Measurements from ENCODE around the gene SMG6. TPM values are rescaled to one million over a fixed set of nuclear protein-coding genes. Genes with fewer than 3 reads are reported as not detected.

SMG6 gene
- total and polyA plus RNA-seq, 3 experiments from 2014 or later: 11.2 to 54.1 (median 53.3) TPM

DNA sequence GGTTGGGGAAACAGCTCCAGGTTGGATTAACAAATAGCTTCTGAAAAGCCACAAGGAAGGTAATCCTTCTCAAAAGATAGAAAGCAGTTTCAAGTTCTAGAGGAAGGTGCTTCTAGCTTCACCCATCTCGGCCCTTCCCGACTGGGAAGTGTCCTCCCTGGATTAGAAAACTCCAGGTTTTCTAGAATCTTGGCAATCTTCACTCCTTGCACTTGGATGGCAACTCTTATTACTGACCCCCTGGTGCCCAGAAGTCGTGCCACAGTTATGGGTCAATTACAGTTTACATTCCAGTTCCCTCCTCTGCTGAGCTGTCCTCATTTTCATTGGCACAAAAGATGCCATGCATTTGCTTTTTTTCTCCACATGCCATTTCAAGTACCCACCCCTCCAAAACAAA is 65.6 kb downstream of the SMG6 start:
- Mint-ChIP-seq H3K4me1 (peaks cover 10 to 28% (median 20%) of the 10 kb centered on the region in 3 donors), H3K9me3 (no peaks in the 10 kb centered on the region), H3K27me3 (no peaks in the 10 kb centered on the region), H3K4me3 (no peak overlapping the region), H3K36me3 (peaks cover 8 to 71% (median 26%) of the 10 kb centered on the region in 3 donors), H3K27ac (no peak overlapping the region)
- H3K4me1 ChIP-seq (ENCODE audit: insufficient read depth, low read length): no peaks in the 10 kb centered on the region
- H3K4me3 ChIP-seq (ENCODE audit: low read length): no peak overlapping the region
- DNase-seq: no peak
- no peaks in the 10 kb centered on the region for H3K27me3 ChIP-seq (ENCODE audit: insufficient read depth, low read length, poor library complexity, severe bottlenecking)
- POLR2A ChIA-PET: no interaction called here
- no peaks in the 10 kb centered on the region for H3K9me3 ChIP-seq (ENCODE audit: low read length)
- peaks cover 22% of the 10 kb centered on the region for H3K36me3 ChIP-seq (ENCODE audit: insufficient read depth, low read length)
- CTCF ChIA-PET: interaction anchor here (1.0 to 2.0 kb wide), 4 partner anchors 15 to 183 kb away, joined by 3 to 7 read pairs (median 4); partner anchors contain the start of gene HIC1
- no peak overlapping the region for H3K27ac ChIP-seq (ENCODE audit: low read depth, low read length)

GRCh38 chr17:2237521-2237921 is 66.1 kb downstream of the SMG6 start:
- H3K27me3 Mint-ChIP-seq: no peaks in the 10 kb centered on the region
- no peak overlapping the region for H3K4me3 ChIP-seq (ENCODE audit: low read length)
- H3K4me1 ChIP-seq (ENCODE audit: insufficient read depth, low read length): no peaks in the 10 kb centered on the region
- no peak overlapping the region for H3K4me3 Mint-ChIP-seq
- no peaks in the 10 kb centered on the region for H3K9me3 ChIP-seq (ENCODE audit: low read length)
- H3K27me3 ChIP-seq (ENCODE audit: insufficient read depth, low read length, poor library complexity, severe bottlenecking): no peaks in the 10 kb centered on the region
- peaks cover 8 to 72% (median 23%) of the 10 kb centered on the region in 3 donors for H3K36me3 Mint-ChIP-seq
- ChIA-PET POLR2A (no interaction called here), CTCF (interaction anchor here (1.0 to 2.0 kb wide), 5 partner anchors 14 to 183 kb away, joined by 3 to 7 read pairs (median 3); partner anchors contain the start of gene HIC1)
- peaks cover 18% of the 10 kb centered on the region for H3K36me3 ChIP-seq (ENCODE audit: insufficient read depth, low read length)
- no peak overlapping the region for H3K27ac ChIP-seq (ENCODE audit: low read depth, low read length)
- H3K4me1 Mint-ChIP-seq: peaks cover 10 to 29% (median 20%) of the 10 kb centered on the region in 3 donors
- no peak for DNase-seq
- H3K9me3 Mint-ChIP-seq: no peaks in the 10 kb centered on the region
- H3K27ac Mint-ChIP-seq: no peak overlapping the region

DNA sequence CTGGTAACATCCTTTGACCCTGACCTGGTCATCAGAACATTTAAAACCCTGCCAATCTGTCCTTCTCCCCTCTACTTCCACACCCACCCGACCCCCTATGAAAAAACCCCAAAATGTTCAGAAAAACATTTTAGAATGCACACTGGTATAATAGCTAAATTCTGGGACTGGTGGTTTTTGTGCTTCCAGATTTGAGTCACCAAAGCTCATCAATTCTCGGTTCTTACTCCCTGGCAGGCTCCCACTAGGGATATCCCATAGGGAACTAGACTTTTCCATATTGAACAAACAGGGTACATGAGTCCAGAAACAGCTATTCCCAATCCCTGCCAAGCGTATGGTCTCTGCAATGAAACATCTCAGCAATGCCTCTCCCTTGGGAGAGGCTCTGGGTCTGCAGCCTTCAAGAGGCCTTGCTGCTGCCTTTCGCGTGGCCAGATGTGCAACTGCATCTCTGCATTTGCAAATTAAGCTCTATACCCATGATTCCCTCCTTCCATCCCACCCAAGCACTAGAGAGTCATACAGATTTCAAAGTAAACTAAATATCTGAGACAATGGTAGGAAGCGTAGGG is 67.7 kb downstream of the SMG6 start:
- ChIA-PET CTCF (interaction anchor here (1.6 to 1.9 kb wide), 3 partner anchors 9 to 181 kb away, joined by 5 to 9 read pairs (median 6); partner anchors contain the start of gene HIC1), POLR2A (no interaction called here)
- DNase-seq: no peak
- Mint-ChIP-seq H3K9me3 (no peaks in the 10 kb centered on the region), H3K4me1 (peaks cover 9 to 31% (median 15%) of the 10 kb centered on the region in 3 donors), H3K27ac (no peak overlapping the region), H3K36me3 (peaks cover 8 to 75% (median 16%) of the 10 kb centered on the region in 3 donors), H3K4me3 (no peak overlapping the region), H3K27me3 (no peaks in the 10 kb centered on the region)
- H3K4me3 ChIP-seq (ENCODE audit: low read length): no peak overlapping the region
- no peaks in the 10 kb centered on the region for H3K9me3 ChIP-seq (ENCODE audit: low read length)
- H3K36me3 ChIP-seq (ENCODE audit: insufficient read depth, low read length): peaks cover 14% of the 10 kb centered on the region
- H3K27me3 ChIP-seq (ENCODE audit: insufficient read depth, low read length, poor library complexity, severe bottlenecking): no peaks in the 10 kb centered on the region
- H3K27ac ChIP-seq (ENCODE audit: low read depth, low read length): no peak overlapping the region
- H3K4me1 ChIP-seq (ENCODE audit: insufficient read depth, low read length): no peaks in the 10 kb centered on the region

DNA sequence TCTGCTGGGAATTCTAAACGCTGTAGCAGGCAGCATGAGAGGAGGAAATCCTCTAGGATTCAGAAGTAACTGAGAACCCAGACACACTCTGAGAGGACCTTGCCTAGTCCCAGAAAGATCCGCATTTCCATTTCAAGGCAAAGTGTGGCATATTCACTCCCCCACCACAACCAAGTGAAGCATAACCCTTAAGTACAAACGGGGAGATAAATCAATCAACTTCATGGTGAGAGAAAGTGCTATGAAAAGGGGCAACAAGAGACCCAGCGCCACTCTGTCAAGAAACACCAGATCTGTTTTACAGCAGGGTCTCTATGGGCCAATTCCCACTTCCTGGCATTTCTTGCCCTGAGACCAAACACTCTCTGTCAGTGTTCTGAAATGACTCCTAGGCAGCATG is 68.3 kb downstream of the SMG6 start:
- Histone ChIP-seq H3K27me3 (ENCODE audit: insufficient read depth, low read length, poor library complexity, severe bottlenecking) (no peaks in the 10 kb centered on the region), H3K27ac (ENCODE audit: low read depth, low read length) (no peak overlapping the region), H3K4me3 (ENCODE audit: low read length) (no peak overlapping the region), H3K9me3 (ENCODE audit: low read length) (no peaks in the 10 kb centered on the region), H3K36me3 (ENCODE audit: insufficient read depth, low read length) (peaks cover 11% of the 10 kb centered on the region), H3K4me1 (ENCODE audit: insufficient read depth, low read length) (no peaks in the 10 kb centered on the region)
- Mint-ChIP-seq H3K27me3 (no peaks in the 10 kb centered on the region), H3K36me3 (peaks cover 8 to 74% (median 12%) of the 10 kb centered on the region in 3 donors), H3K27ac (peak overlapping the region in 2 of 8 donors; percentile 32 to 50), H3K4me3 (no peak overlapping the region), H3K9me3 (no peaks in the 10 kb centered on the region), H3K4me1 (peaks cover 6 to 31% (median 15%) of the 10 kb centered on the region in 3 donors)
- DNase-seq: no peak
- CTCF ChIA-PET: interaction anchor here (1.6 to 1.9 kb wide), 3 partner anchors 10 to 180 kb away, joined by 5 to 9 read pairs (median 6); partner anchors contain the start of gene HIC1
- POLR2A ChIA-PET: no interaction called here

DNA sequence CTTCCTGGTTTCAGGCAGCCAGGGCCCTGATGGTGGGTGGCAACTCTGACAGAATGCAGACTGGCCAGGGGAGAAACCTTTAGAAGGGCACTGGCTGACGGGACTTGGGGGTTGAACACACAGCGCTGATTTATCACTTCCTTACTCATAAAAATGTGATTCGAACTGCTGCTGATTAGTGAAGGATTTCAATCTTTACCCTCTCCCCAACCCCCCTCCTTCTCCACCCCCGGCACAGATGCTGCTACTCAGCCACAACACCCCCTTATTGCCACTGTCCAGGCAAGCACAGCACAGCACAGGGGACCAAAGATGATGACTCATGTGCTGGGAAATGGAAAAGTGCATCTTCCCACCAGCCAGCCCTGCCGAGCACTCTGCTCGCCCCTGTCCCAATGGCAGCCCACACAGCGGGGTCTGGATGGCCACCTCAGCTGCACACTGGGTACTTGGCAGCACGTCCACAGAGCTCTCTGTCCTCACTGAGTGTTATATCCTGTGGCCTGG is 70.1 kb downstream of the SMG6 start:
- no peaks in the 10 kb centered on the region for H3K27me3 ChIP-seq (ENCODE audit: insufficient read depth, low read length, poor library complexity, severe bottlenecking)
- CTCF ChIA-PET: interaction anchor here (1.8 kb wide), 1 partner anchor 11 kb away, joined by 8 read pairs; no protein-coding TSS in a partner anchor
- H3K4me3 ChIP-seq (ENCODE audit: low read length): no peak overlapping the region
- Mint-ChIP-seq H3K27me3 (no peaks in the 10 kb centered on the region), H3K36me3 (peaks cover 8 to 75% (median 14%) of the 10 kb centered on the region in 3 donors), H3K9me3 (no peaks in the 10 kb centered on the region), H3K27ac (peak overlapping the region in 3 of 8 donors; percentile 17 to 64 (median 61)), H3K4me1 (peaks cover 11 to 29% (median 20%) of the 10 kb centered on the region in 3 donors), H3K4me3 (no peak overlapping the region)
- no peak for DNase-seq
- POLR2A ChIA-PET: no interaction called here
- H3K9me3 ChIP-seq (ENCODE audit: low read length): no peaks in the 10 kb centered on the region
- H3K36me3 ChIP-seq (ENCODE audit: insufficient read depth, low read length): peaks cover 15% of the 10 kb centered on the region
- no peak overlapping the region for H3K27ac ChIP-seq (ENCODE audit: low read depth, low read length)
- no peaks in the 10 kb centered on the region for H3K4me1 ChIP-seq (ENCODE audit: insufficient read depth, low read length)

GRCh38 chr17:2232244-2232638 is 71.3 kb downstream of the SMG6 start:
- H3K4me1 Mint-ChIP-seq: peaks cover 11 to 31% (median 26%) of the 10 kb centered on the region in 3 donors
- H3K27ac ChIP-seq (ENCODE audit: low read depth, low read length): no peak overlapping the region
- peaks cover 8 to 70% (median 11%) of the 10 kb centered on the region in 3 donors for H3K36me3 Mint-ChIP-seq
- no peaks in the 10 kb centered on the region for H3K4me1 ChIP-seq (ENCODE audit: insufficient read depth, low read length)
- peaks cover 10% of the 10 kb centered on the region for H3K36me3 ChIP-seq (ENCODE audit: insufficient read depth, low read length)
- H3K4me3 Mint-ChIP-seq: no peak overlapping the region
- no peaks in the 10 kb centered on the region for H3K9me3 Mint-ChIP-seq
- H3K27me3 ChIP-seq (ENCODE audit: insufficient read depth, low read length, poor library complexity, severe bottlenecking): no peaks in the 10 kb centered on the region
- no peak for DNase-seq
- no peaks in the 10 kb centered on the region for H3K27me3 Mint-ChIP-seq
- no peak overlapping the region for H3K4me3 ChIP-seq (ENCODE audit: low read length)
- no peaks in the 10 kb centered on the region for H3K9me3 ChIP-seq (ENCODE audit: low read length)
- ChIA-PET CTCF (interaction anchor here (1.7 kb wide), 1 partner anchor 174 kb away, joined by 5 read pairs; no protein-coding TSS in a partner anchor), POLR2A (interaction anchor here (0.5 kb wide), 1 partner anchor 565 kb away, joined by 5 read pairs; no protein-coding TSS in a partner anchor)
- peak overlapping the region in 1 of 8 donors; percentile 52 for H3K27ac Mint-ChIP-seq

DNA sequence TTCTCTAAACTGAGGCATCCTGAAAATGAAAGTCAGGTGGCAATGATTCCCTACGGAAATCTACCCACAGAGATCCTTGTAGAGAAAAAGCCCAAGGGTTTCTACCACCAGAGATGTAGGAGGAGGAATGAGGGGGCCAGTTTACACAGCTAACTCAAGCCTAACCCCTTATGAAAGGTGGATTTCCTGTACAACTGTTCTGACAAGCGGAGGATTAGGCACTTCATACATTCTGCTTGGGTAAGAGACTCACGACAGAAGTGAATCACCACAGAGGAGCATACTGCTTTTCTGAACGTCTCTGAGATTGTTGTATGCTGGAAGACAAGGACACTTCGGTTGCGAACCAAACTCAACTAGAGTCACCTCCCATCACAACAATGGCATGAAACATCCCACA is 72.7 kb downstream of the SMG6 start:
- Histone ChIP-seq H3K9me3 (ENCODE audit: low read length) (no peaks in the 10 kb centered on the region), H3K27me3 (ENCODE audit: insufficient read depth, low read length, poor library complexity, severe bottlenecking) (no peaks in the 10 kb centered on the region), H3K27ac (ENCODE audit: low read depth, low read length) (no peak overlapping the region), H3K4me3 (ENCODE audit: low read length) (no peak overlapping the region), H3K36me3 (ENCODE audit: insufficient read depth, low read length) (peaks cover 10% of the 10 kb centered on the region), H3K4me1 (ENCODE audit: insufficient read depth, low read length) (no peaks in the 10 kb centered on the region)
- H3K4me3 Mint-ChIP-seq: no peak overlapping the region
- peaks cover 7 to 67% (median 7%) of the 10 kb centered on the region in 3 donors for H3K36me3 Mint-ChIP-seq
- no peaks in the 10 kb centered on the region for H3K9me3 Mint-ChIP-seq
- ChIA-PET POLR2A (no interaction called here), CTCF (interaction anchor here (1.0 to 1.7 kb wide), 3 partner anchors 10 to 173 kb away, joined by 3 to 5 read pairs (median 3); no protein-coding TSS in a partner anchor)
- DNase-seq: no peak
- H3K27me3 Mint-ChIP-seq: no peaks in the 10 kb centered on the region
- H3K27ac Mint-ChIP-seq: peak overlapping the region in 2 of 8 donors; percentile 53 to 57
- H3K4me1 Mint-ChIP-seq: peaks cover 11 to 31% (median 23%) of the 10 kb centered on the region in 3 donors

All from CD8-positive, alpha-beta memory T cell (primary cell).